Stimulated activated CD4-positive, alpha-beta T cell treated with anti-CD3 and anti-CD28 coated beads, Interleukin-15, amount 100 ng/mL, for 48 hours (primary cell): Measurements from ENCODE around the gene PPP1R11.
"Not testable (repeated sequence)": the region's sequence is repeated elsewhere in the genome, so short reads cannot be mapped to it uniquely, and the experiment has no call there.

Source experiments
- DNase-seq, 2 donors: peaks; one replicate each; pipeline ENCODE4 v3.0.0-alpha.2; 2020; ENCODE audit warnings: low read depth in 2 of 2

The PPP1R11 gene

GRCh38 chr6:30097902-30098768 is 31.1 kb downstream of the PPP1R11 start:
- DNase-seq = no peak

- DNase-seq = no peak
Observed at GRCh38 chr6:30100154-30100553, 33.2 kb downstream of the PPP1R11 start.

- DNase-seq = no peak
Observed at GRCh38 chr6:30100585-30101443, 33.8 kb downstream of the PPP1R11 start.

GRCh38 chr6:30101444-30102413 is 34.7 kb downstream of the PPP1R11 start:
- DNase-seq = peak; percentile 36 to 61

- DNase-seq = no peak
Observed at GRCh38 chr6:30102414-30102969, 35.5 kb downstream of the PPP1R11 start.

GRCh38 chr6:30102970-30103871 is 36.2 kb downstream of the PPP1R11 start:
- DNase-seq = peak; percentile 65 to 77

- DNase-seq = no peak
Observed at GRCh38 chr6:30103872-30104179, 36.8 kb downstream of the PPP1R11 start.

- no peak for DNase-seq
Observed at GRCh38 chr6:30104661-30105060, 37.7 kb downstream of the PPP1R11 start.

GRCh38 chr6:30111266-30111856 is 44.4 kb downstream of the PPP1R11 start:
- no peak for DNase-seq

- DNase-seq = no peak
Observed at GRCh38 chr6:30112402-30112994, 45.5 kb downstream of the PPP1R11 start.

GRCh38 chr6:30113003-30113759 is 46.2 kb downstream of the PPP1R11 start, which contains the start of gene TRIM31:
TRIM31 (minus strand) TSS chr6:30113090; CDS start chr6:30112805, 285 bp downstream.
- no peak for DNase-seq

GRCh38 chr6:30113841-30114240 is 46.8 kb downstream of the PPP1R11 start:
- DNase-seq = no peak

- no peak for DNase-seq
Observed at GRCh38 chr6:30116724-30117123, 49.7 kb downstream of the PPP1R11 start.

- not testable (repeated sequence) for DNase-seq
Observed at GRCh38 chr6:30118691-30119090, 51.7 kb downstream of the PPP1R11 start.
